Stomach (tissue), 4 donors: ENCODE measurements around the gene ESPL1.

Experiments used
- CTCF ChIP-seq, 7 experiments: fragments of 450-650 bp in 4 of 7; fragments of 200-600 bp in 3 of 7; sonication (generic) in 3 of 7; IDR thresholded peaks; one replicate each; pipeline ENCODE4 v1.5.1; 2016 to 2019; ENCODE audit warnings: antibody characterized with exemption in 7 of 7, control low read depth in 2 of 7, mild to moderate bottlenecking in 1 of 7
- EP300 ChIP-seq: sonication (generic); formaldehyde crosslinking; IDR thresholded peaks from one replicate; pipeline ENCODE4 v1.6.1; 2017; ENCODE audit warnings: antibody characterized with exemption
- POLR2A ChIP-seq, 4 donors: fragments of 450-650 bp; IDR thresholded peaks; one replicate each; pipeline ENCODE4 v1.6.1; 2016; ENCODE audit warnings: antibody characterized with exemption in 4 of 4, control low read depth in 2 of 4, mild to moderate bottlenecking in 1 of 4, moderate library complexity in 1 of 4
- POLR2AphosphoS5 ChIP-seq, 3 donors: sonication (generic); formaldehyde crosslinking; IDR thresholded peaks; one replicate each; pipeline ENCODE4 v1.6.1; 2016; ENCODE audit warnings: antibody characterized with exemption in 3 of 3

DNA sequence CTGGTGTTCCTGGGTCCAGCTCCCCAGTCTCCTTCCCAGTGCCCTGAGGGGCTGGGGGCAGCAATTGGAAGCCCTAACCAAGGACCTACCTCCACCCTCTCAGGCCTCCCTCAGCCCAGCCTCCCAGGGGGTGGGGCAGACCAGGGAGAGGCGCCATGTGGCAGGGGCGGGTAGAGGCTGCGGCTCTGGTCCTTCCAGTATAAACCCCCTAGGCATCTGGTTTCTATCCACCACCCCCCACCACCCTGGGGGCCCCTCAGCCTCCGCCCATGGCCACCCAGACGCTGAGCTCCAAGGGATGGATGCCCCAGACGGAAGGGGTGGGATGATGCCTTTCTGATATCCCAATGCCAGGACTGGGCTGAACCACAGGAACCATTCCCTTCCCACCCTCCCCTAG, 70.8 kb downstream of the ESPL1 start:
- TF ChIP-seq CTCF (IDR thresholded peaks at IDR 0.05) (no peak), POLR2A (IDR thresholded peaks at IDR 0.05) (no peak), EP300 (no peak), POLR2AphosphoS5 (IDR thresholded peaks at IDR 0.05) (no peak)
